ENCODE data around the gene SCAF8.

SCAF8 gene

GRCh38 chr6:154796484-154796883 is 63.3 kb downstream of the SCAF8 start:
- no peak overlapping the region for H3K4me3 ChIP-seq (ENCODE audit: low read length)
- 0 out of 2 replicates have a peak, but pooled peaks cover 2% of the 10 kb centered on the region for H3K36me3 ChIP-seq (replicated peaks; ENCODE audit: insufficient read depth, low read length)

GRCh38 chr6:154797857-154798256 is 64.6 kb downstream of the SCAF8 start:
- no peak for TF ChIP-seq CTCF (IDR thresholded peaks at IDR 0.05; ENCODE audit: low read length)
- no peak for TF ChIP-seq EZH2 (optimal IDR thresholded peaks at IDR 0.05; ENCODE audit: low read depth, low read length)
- TF ChIP-seq EZH2phosphoT487 (IDR thresholded peaks at IDR 0.05; ENCODE audit: low read length) = no peak
- H3K79me2 ChIP-seq (ENCODE audit: low read length) = no peaks in the 10 kb centered on the region

More at GRCh38 chr6:154796484-154796883, 63.3 kb downstream of the SCAF8 start:
- no peak overlapping the region for H3K9ac ChIP-seq (ENCODE audit: low read length)
- TF ChIP-seq EZH2 (optimal IDR thresholded peaks at IDR 0.05; ENCODE audit: low read depth, low read length) (no peak), CTCF (IDR thresholded peaks at IDR 0.05; ENCODE audit: low read length) (no peak), EZH2phosphoT487 (IDR thresholded peaks at IDR 0.05; ENCODE audit: low read length) (no peak)
- H3K27me3 ChIP-seq (replicated peaks; ENCODE audit: insufficient read depth, low read length) = no peaks in the 10 kb centered on the region
- H3K4me1 ChIP-seq (ENCODE audit: low read length) = no peaks in the 10 kb centered on the region
- H3K9me2 ChIP-seq (replicated peaks; ENCODE audit: insufficient read depth, low read length) = no peaks in the 10 kb centered on the region
- no peak overlapping the region for H3K27ac ChIP-seq (ENCODE audit: low read length)
- H3K79me2 ChIP-seq (ENCODE audit: low read length) = no peaks in the 10 kb centered on the region
- no peaks in the 10 kb centered on the region for H3F3A ChIP-seq (ENCODE audit: insufficient read depth, low read length)
- H4K20me1 ChIP-seq (ENCODE audit: insufficient read depth, low read length) = no peaks in the 10 kb centered on the region
- H3K4me2 ChIP-seq (ENCODE audit: low read depth, low read length) = no peak overlapping the region
- no peaks in the 10 kb centered on the region for H3K9me3 ChIP-seq (replicated peaks; ENCODE audit: insufficient read depth, low read length)
- no peak for DNase-seq
- no peak overlapping the region for H2AFZ ChIP-seq (ENCODE audit: low read length)

GRCh38 chr6:154800338-154800737 is 67.1 kb downstream of the SCAF8 start:
- peak; percentile 15 for DNase-seq
- no peaks in the 10 kb centered on the region for H3K79me2 ChIP-seq (ENCODE audit: low read length)

More at GRCh38 chr6:154797857-154798256, 64.6 kb downstream of the SCAF8 start:
- Histone ChIP-seq H3K4me1 (ENCODE audit: low read length) (no peaks in the 10 kb centered on the region), H3K27me3 (replicated peaks; ENCODE audit: insufficient read depth, low read length) (no peaks in the 10 kb centered on the region), H3K36me3 (replicated peaks; ENCODE audit: insufficient read depth, low read length) (no peaks in the 10 kb centered on the region), H3K4me3 (ENCODE audit: low read length) (no peak overlapping the region), H3F3A (ENCODE audit: insufficient read depth, low read length) (no peaks in the 10 kb centered on the region), H3K4me2 (ENCODE audit: low read depth, low read length) (no peak overlapping the region), H2AFZ (ENCODE audit: low read length) (no peak overlapping the region), H4K20me1 (ENCODE audit: insufficient read depth, low read length) (no peaks in the 10 kb centered on the region), H3K9me2 (replicated peaks; ENCODE audit: insufficient read depth, low read length) (no peaks in the 10 kb centered on the region), H3K9me3 (replicated peaks; ENCODE audit: insufficient read depth, low read length) (no peaks in the 10 kb centered on the region), H3K27ac (ENCODE audit: low read length) (no peak overlapping the region), H3K9ac (ENCODE audit: low read length) (no peak overlapping the region)
- no peak for DNase-seq

More at GRCh38 chr6:154800338-154800737, 67.1 kb downstream of the SCAF8 start:
- Histone ChIP-seq H3K9me3 (replicated peaks; ENCODE audit: insufficient read depth, low read length) (no peaks in the 10 kb centered on the region), H3F3A (ENCODE audit: insufficient read depth, low read length) (no peaks in the 10 kb centered on the region), H3K4me3 (ENCODE audit: low read length) (no peak overlapping the region), H3K27ac (ENCODE audit: low read length) (peak overlapping the region; percentile 5; the same call in 1 of the 2 replicates), H2AFZ (ENCODE audit: low read length) (no peak overlapping the region), H3K9ac (ENCODE audit: low read length) (no peak overlapping the region), H3K9me2 (replicated peaks; ENCODE audit: insufficient read depth, low read length) (no peaks in the 10 kb centered on the region), H3K36me3 (replicated peaks; ENCODE audit: insufficient read depth, low read length) (no peaks in the 10 kb centered on the region), H3K4me1 (ENCODE audit: low read length) (no peaks in the 10 kb centered on the region), H4K20me1 (ENCODE audit: insufficient read depth, low read length) (no peaks in the 10 kb centered on the region), H3K4me2 (ENCODE audit: low read depth, low read length) (0 out of 2 replicates have a peak overlapping the region, but pooled peaks have one; percentile 3), H3K27me3 (replicated peaks; ENCODE audit: insufficient read depth, low read length) (no peaks in the 10 kb centered on the region)
- no peak for TF ChIP-seq CTCF (IDR thresholded peaks at IDR 0.05; ENCODE audit: low read length)
- TF ChIP-seq EZH2phosphoT487 (IDR thresholded peaks at IDR 0.05; ENCODE audit: low read length) = no peak
- TF ChIP-seq EZH2 (optimal IDR thresholded peaks at IDR 0.05; ENCODE audit: low read depth, low read length) = no peak

Data from MM.1S (cell line).